ENCODE data around the gene FEZF2.

Gene FEZF2

DNA sequence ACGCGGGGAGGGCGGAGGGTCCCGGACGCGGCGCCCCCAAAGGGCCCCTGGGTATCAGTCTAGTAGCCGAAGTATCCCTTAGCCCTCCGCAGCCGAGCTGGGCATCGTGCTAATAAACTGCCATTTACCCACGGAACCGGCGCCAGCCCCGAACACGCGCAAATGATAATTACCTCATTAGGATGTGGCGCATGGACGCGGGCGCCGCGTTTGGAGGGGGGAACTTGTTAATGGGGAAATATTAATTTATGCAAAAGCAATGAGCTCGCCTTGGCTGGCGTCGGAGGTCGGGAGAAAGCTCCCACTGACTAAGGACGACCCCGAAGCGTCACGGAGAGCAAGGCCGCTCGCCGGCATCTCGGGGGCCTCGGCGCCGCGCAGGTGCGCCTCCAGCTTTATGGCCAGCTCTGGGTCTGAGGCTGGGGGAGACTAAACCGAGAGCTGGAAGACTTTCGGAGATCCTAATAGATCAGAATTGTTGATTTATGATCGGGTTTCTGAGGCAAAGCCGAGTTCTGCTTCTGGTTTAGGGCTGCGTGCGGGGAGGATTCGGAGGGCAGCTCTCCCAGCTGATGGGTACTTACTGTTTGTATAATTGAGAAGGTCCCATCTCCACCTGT is 474 bp upstream of the FEZF2 start:
- DNase-seq (ENCODE audit: low read depth, low spot score), result no peak

DNA sequence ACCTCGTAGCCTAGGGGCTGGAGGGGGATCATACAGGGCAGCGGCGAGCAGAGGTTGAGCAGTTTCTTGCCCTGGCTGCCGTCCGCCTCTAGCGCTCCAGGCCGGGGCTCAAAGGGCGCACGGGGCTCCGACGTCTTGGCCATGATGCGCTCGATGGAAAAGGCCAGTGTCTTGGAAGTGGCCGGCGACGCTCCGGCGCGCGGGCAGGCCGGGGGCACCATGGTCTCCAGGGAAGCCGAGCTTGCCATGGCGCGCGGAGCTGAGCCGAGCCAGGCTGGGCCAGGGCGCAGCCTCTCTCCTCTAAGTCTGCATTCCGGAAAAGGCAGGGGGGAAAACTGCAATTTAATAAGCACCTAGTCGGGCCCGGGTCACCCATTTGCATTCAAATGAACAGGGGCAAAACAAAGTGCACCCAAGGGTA is 719 bp downstream of the FEZF2 start:
- DNase-seq (ENCODE audit: low read depth, low spot score), result no peak

- peak; percentile 54 for DNase-seq (ENCODE audit: low read depth, low spot score)
These were observed 1.4 kb downstream of the FEZF2 start for GRCh38 chr3:62371720-62372591.

DNA sequence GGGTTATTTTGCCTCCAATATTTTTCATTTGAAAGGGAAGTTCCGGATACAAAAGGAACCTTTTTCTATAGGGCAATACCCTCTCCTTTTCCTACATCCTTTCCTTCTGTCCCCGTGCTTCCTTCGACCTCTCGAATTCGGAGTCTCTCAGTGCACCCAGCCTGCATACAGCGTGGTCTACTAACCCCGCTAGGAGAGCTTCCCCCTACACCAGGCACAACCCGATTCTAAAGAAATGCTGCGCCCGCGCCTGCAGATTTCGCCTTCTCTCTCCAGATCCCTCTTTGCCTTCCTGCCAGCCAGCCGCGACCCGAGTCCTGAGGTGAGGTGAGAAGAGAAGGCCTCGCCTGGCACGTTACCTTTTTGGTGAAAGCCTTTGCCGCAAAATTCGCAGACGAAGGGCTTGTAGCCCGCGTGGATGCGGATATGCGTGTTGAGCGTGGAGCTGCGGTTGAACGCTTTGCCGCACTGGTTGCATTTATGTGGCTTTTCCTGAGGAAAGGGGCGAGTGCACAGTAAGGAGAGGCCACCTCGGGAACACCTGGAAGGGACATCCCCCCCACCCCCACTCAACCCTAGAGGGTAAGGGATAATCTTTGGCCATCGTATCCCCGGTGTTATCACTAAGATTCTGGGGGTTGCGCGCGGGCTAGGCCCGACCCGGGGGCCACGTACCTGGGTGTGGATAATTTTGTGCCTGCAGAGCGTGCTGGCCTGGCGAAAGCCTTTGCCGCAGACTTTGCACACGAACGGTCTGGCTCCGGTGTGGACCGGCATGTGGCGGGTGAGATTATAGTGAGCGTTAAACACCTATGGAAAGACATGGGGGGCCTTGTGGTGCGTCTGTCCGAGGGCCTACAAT is 2.3 kb downstream of the FEZF2 start:
- peak; percentile 38 for DNase-seq (ENCODE audit: low read depth, low spot score)

DNA sequence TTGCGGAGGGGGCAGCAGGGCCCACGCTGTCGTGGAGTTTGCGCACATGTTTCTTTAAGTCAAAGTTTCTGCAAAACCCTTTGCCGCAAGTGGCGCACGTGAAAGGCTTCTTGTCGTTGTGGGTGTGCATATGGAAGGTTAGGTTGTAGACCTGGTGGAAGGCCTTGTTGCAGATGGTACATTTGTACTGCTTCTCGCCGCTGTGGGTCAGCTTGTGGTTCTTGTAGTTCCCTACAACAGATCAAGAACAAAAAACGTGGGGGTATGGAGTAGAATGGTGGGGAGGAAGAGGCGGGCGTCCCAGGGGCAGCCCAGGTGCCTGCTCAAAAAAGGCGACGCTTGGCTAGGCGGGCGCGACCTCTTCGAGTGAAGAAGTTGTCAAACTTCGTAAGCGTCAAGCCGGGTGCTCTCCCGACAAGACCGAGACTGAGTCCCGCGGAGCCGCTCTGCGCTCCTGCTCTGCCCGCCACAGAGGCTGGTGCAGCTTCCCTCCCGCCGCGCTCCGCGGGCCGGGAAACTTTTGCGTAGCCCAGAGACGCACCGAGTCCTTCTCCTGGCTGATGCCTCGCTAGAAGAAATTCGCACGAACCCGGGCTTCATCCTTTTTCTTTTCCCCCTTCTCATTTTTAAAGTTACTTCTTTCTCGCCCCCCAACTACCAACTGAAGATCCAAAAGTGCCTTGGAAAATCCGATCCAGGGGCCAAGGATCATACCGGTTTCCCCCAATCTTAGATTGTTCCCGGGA is 3.1 kb downstream of the FEZF2 start:
- peak; percentile 54 for DNase-seq (ENCODE audit: low read depth, low spot score)

- DNase-seq (ENCODE audit: low read depth, low spot score), result no peak
These were observed 3.9 kb downstream of the FEZF2 start for GRCh38 chr3:62369476-62369743.

DNA sequence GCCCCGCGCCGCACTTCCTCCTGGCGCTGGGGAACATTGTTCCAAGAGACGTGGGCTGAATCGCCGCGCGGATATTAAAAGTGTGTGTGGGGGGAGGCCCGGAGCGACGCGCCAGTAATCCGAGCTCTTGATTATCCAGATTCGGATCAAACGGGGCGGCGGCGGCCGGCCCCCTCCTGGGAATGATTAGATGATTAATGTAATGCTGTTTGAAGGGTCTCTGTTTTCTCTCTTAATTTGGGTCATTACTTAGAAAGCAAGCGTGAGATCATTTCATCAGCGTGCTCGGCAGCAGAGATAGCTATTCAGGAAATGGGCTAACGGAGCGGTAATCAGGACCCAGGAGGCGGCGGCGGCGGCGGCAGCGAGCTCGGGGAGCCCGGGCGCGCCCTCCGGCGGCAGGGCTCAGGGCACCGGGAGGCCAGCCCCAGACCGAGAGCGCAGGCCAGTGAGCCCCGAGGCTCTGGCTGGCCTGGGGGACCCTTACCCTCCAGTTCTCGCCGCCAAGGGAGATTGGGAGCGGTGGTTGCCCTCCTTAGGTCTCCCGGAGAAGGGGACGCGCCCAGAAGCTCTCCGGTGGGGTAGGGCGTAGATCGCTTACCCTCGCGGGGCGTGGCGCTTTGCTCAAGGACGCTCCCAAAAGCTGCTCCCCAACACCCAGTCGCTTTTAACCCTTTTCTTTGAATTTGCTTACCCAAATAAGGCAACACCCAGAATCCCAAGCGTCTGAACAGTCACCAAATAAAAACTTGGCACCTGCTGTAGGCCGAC is 4.5 kb downstream of the FEZF2 start:
- peak; percentile 64 for DNase-seq (ENCODE audit: low read depth, low spot score)

- no peak for DNase-seq (ENCODE audit: low read depth, low spot score)
These were observed 5.1 kb downstream of the FEZF2 start for GRCh38 chr3:62368290-62368704.

DNA sequence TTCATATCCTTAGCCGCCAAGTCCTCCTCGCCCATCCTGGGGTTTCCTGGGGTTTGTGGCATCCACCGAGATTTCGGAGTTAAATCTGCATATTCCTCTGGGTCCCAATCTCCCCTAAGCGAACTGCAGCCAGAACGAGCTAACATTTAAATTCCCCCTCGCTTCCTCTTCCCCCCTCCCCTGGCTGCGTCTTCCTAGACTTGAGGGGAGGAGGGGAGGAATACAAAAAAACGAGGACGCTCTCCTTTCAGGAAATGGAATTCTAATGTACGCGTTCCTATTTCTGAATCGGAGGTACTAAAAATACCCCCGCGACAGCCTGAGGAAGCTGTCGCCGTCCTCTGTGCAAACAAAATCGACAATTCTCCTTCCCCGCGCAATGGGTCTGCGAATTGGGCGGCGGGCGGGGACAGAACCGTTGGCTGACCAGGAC is 5.6 kb downstream of the FEZF2 start:
- peak; percentile 16 for DNase-seq (ENCODE audit: low read depth, low spot score)

DNA sequence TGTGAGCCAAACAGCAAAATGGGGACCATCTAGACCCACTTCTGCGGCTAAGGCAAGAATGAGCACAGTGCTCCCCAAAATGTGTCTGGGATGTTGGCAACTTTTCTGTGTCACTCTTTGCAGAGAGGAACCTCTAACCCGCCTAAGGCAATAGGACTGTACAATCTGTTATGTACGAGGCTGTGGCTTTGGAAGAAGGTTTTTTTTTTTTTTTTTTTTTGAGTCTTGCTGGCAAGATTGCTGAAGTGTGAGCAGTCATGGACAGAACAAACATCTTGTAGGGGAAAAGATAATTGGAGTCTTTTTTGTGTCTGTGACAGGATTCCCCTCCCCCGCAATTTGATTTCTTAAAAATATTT is 7.2 kb downstream of the FEZF2 start:
- DNase-seq (ENCODE audit: low read depth, low spot score), result no peak

GRCh38 chr3:62365391-62366125 is 7.8 kb downstream of the FEZF2 start:
- no peak for DNase-seq (ENCODE audit: low read depth, low spot score)

- peak; percentile 5 for DNase-seq (ENCODE audit: low read depth, low spot score)
These were observed 9.2 kb downstream of the FEZF2 start for GRCh38 chr3:62364191-62364590.

GRCh38 chr3:62363275-62363674 is 10.1 kb downstream of the FEZF2 start:
- DNase-seq (ENCODE audit: low read depth, low spot score), result no peak

- no peak for DNase-seq (ENCODE audit: low read depth, low spot score)
These were observed 11.5 kb downstream of the FEZF2 start for GRCh38 chr3:62361824-62362223.

GRCh38 chr3:62361261-62361660 is 12.1 kb downstream of the FEZF2 start:
- DNase-seq (ENCODE audit: low read depth, low spot score), result no peak

GRCh38 chr3:62359531-62359930 is 13.8 kb downstream of the FEZF2 start:
- DNase-seq (ENCODE audit: low read depth, low spot score), result no peak

GRCh38 chr3:62356356-62356755 is 17.0 kb downstream of the FEZF2 start:
- no peak for DNase-seq (ENCODE audit: low read depth, low spot score)

DNA sequence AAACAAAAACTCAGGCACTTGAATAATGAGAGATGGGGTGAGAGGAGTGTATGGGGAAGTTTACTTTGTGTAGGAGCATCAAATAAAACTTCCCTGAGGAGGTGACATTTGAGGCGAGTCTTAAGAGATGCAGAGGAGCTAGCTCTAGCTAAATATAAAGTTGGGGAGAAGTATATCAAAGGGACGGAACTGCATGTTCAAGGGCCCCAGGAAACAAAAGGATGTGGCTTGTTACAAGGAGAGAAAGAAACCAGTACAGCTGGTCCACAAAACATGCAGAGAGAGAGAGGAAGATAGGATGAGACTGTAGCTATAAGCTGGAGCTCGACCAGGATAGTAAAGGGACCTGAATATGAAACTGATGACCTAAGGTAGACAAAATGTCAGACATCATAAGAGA is 17.6 kb downstream of the FEZF2 start:
- no peak for DNase-seq (ENCODE audit: low read depth, low spot score)

- DNase-seq (ENCODE audit: low read depth, low spot score), result no peak
These were observed 29.6 kb downstream of the FEZF2 start for GRCh38 chr3:62343755-62344154.

GRCh38 chr3:62335196-62335595 is 38.2 kb downstream of the FEZF2 start:
- no peak for DNase-seq (ENCODE audit: low read depth, low spot score)
